GM12878 (cell line): ENCODE measurements around the gene BTG1. TPM values are rescaled to one million over a fixed set of nuclear protein-coding genes. Genes with fewer than 3 reads are reported as not detected.

Experiments
- ATAC-seq: fragments of 200-7000 bp; cut with Tn5 transposase; 3 replicates; pipeline ENCODE4 v1.9.1; 2020; ENCODE audit warnings: mild to moderate bottlenecking, moderate library complexity
- BruUV-seq: library from RNA; stranded (reverse); fragments of 400-500 nt; replicated peaks from 2 replicates; lab custom pipeline; 2021; lab: Mats Ljungman, UMichigan
- CTCF ChIA-PET: fragments of 300-600 bp; sonication (Branson Sonifier 250); formaldehyde crosslinking; extraction: SDS; loops from one replicate; lab custom pipeline; 2021; ENCODE audit warnings: inconsistent platforms; lab: Yijun Ruan, JAX
- POLR2A ChIA-PET: fragments of 350-600 bp; formaldehyde crosslinking; extraction: SDS; loops from one replicate; lab custom pipeline; 2021; ENCODE audit warnings: inconsistent platforms; lab: Charles Lee
- RAD21 ChIA-PET: fragments of 300-600 bp; sonication (Branson Sonifier 250); formaldehyde crosslinking; loops from one replicate; lab custom pipeline; 2023; ENCODE audit warnings: antibody characterized with exemption; ENCODE audit not compliant: unreplicated experiment; lab: Charles Lee
- SMC1A ChIA-PET: fragments of 300-600 bp; sonication (Branson Sonifier 250); formaldehyde crosslinking; loops from one replicate; lab custom pipeline; 2023; ENCODE audit not compliant: unreplicated experiment, uncharacterized antibody; lab: Charles Lee
- DNase-seq: peaks from one replicate; pipeline ENCODE4 v3.0.0-alpha.2; 2011; ENCODE audit warnings: low read depth, low spot score
- FAIRE-seq: peaks from 3 replicates; lab custom pipeline; 2011; peaks lifted over from hg19 to GRCh38; lab: Jason Lieb, UNC
- H2AFZ ChIP-seq: 2 replicates; pipeline ENCODE4 v1.6.0; 2011; ENCODE audit warnings: low read depth, low read length, control low read depth; ENCODE audit not compliant: control insufficient read depth
- H3K27ac ChIP-seq: 2 replicates; pipeline ENCODE4 v1.5.1; 2011; ENCODE audit warnings: control low read depth; ENCODE audit not compliant: control insufficient read depth, insufficient read depth
- H3K27me3 ChIP-seq, 2 experiments: replicated peaks in 1 of 2; 2 replicates each; pipeline versions ENCODE4 v1.6.0 to v1.6.1; 2011; ENCODE audit warnings: low read length in 1 of 2; ENCODE audit not compliant: control insufficient read depth in 2 of 2, insufficient read depth in 2 of 2
- H3K36me3 ChIP-seq, 2 experiments: 2 replicates each; pipeline ENCODE4 v1.5.1; 2011; ENCODE audit warnings: low read length in 1 of 2; ENCODE audit not compliant: control insufficient read depth in 2 of 2, insufficient read depth in 2 of 2
- H3K4me1 ChIP-seq: 2 replicates; pipeline ENCODE4 v1.6.1; 2011; ENCODE audit warnings: mild to moderate bottlenecking, low read length, moderate library complexity, mixed read lengths; ENCODE audit not compliant: control insufficient read depth, insufficient read depth
- H3K4me2 ChIP-seq: 2 replicates; pipeline ENCODE4 v1.6.0; 2011; ENCODE audit warnings: control low read depth; ENCODE audit not compliant: control insufficient read depth, insufficient read depth
- H3K4me3 ChIP-seq: fragments of 200-600 bp; sonication (generic); 2 replicates; pipeline ENCODE4 v1.5.1; 2016
- H3K79me2 ChIP-seq: 2 replicates; pipeline ENCODE4 v1.6.0; 2011; ENCODE audit warnings: low read length; ENCODE audit not compliant: control insufficient read depth, insufficient read depth
- H3K9ac ChIP-seq: 2 replicates; pipeline ENCODE4 v1.8.0; 2011; ENCODE audit warnings: low read length, control low read depth, mixed read lengths; ENCODE audit not compliant: control insufficient read depth, insufficient read depth
- H3K9me3 ChIP-seq: replicated peaks from 3 replicates; pipeline ENCODE4 v1.5.1; 2011; ENCODE audit warnings: mild to moderate bottlenecking, low read length; ENCODE audit not compliant: control insufficient read depth, insufficient read depth
- H4K20me1 ChIP-seq: 2 replicates; pipeline ENCODE4 v1.6.0; 2011; ENCODE audit not compliant: control insufficient read depth, insufficient read depth
- CEBPZ ChIP-seq: fragments of 150-350 bp; IDR thresholded peaks from 2 replicates; pipeline ENCODE4 v1.6.1; 2016; ENCODE audit warnings: low read depth, low read length
- EED ChIP-seq: sonication (generic); IDR thresholded peaks from 2 replicates; pipeline ENCODE4 v1.6.1; 2016; ENCODE audit warnings: antibody characterized with exemption, low read depth
- FOXK2 ChIP-seq: fragments of 450-650 bp; IDR thresholded peaks from 2 replicates; pipeline ENCODE4 v1.6.1; 2017; ENCODE audit warnings: mild to moderate bottlenecking, moderate library complexity
- IKZF1 ChIP-seq: fragments of 450-650 bp; conservative IDR thresholded peaks from 2 replicates; pipeline ENCODE4 v1.6.1; 2017; ENCODE audit warnings: antibody characterized with exemption, mild to moderate bottlenecking
- MYB ChIP-seq: fragments of 150-350 bp; IDR thresholded peaks from 2 replicates; pipeline ENCODE4 v1.6.1; 2014; ENCODE audit warnings: mild to moderate bottlenecking, low read depth, low read length, borderline replicate concordance
- PRDM15 ChIP-seq: fragments of 450-650 bp; formaldehyde crosslinking; IDR thresholded peaks from 2 replicates; pipeline ENCODE4 v1.4.0; 2020; ENCODE audit warnings: mild to moderate bottlenecking, moderate library complexity
- WGBS: methylation state at CpG from one replicate; pipeline ENCODE4 v1.1.6; 2016; ENCODE audit warnings: low lambda C conversion rate; ENCODE audit not compliant: insufficient replicate concordance, insufficient coverage; ENCODE audit errors: missing lambda C conversion rate; 5-methylcytosine and 5-hydroxymethylcytosine counted together
- in situ Hi-C: fragments of 300-500 bp; cut with MboI; formaldehyde crosslinking; loops from 9 replicates; pipeline ENCODE4 v1.14.3; 2018; ENCODE audit warnings: mixed read lengths
- intact Hi-C: fragments of 100-400 bp; cut with micrococcal nuclease; formaldehyde crosslinking; loops from one replicate; pipeline ENCODE4 v1.14.2; 2022; ENCODE audit not compliant: unreplicated experiment
- polyA plus RNA-seq, 11 experiments: library from polyadenylated mRNA; depleted of rRNA in 4 of 11; unstranded in 6 of 11; stranded (reverse) in 5 of 11; fragments of >200 nt; fragmentation: Nextera tagmentation in 4 of 11; fragmentation: Illumina TruSeq in 1 of 11; extraction: Ambion mirVana in 4 of 11; extraction: Trizol in 1 of 11; gene quantifications; 1 replicate in 1 of 11; 2 replicates in 10 of 11; pipeline versions ENCODE4 v1.2.1 to v1.2.3, GENCODE V29; 2011 to 2016; ENCODE audit warnings: inconsistent platforms in 2 of 11, missing spikeins in 2 of 11, low read depth in 1 of 11
- total RNA-seq, 4 experiments: library from RNA; depleted of rRNA in 3 of 4; stranded (reverse); fragments of >200 nt in 3 of 4; fragmentation: Illumina TruSeq in 1 of 4; extraction: Trizol in 1 of 4; gene quantifications; 2 replicates each; pipeline versions ENCODE4 v1.2.1 to v1.2.3, GENCODE V29; 2013 to 2021

Gene BTG1
- total and polyA plus RNA-seq, 10 of the 15 experiments (the other 5 are each of a cell fraction or from before 2014, with no cell fraction given): 23.7 to 194 (median 56.4) TPM

GRCh38 chr12:92162079-92162478 lies 16.4 kb upstream of the BTG1 start:
- RAD21 ChIA-PET: interaction anchor here (0.7 to 2.8 kb wide), 3 partner anchors 11 to 16 kb away, joined by 3 to 11 read pairs (median 5); partner anchors contain the start of gene BTG1
- TF ChIP-seq IKZF1 (no peak), EED (no peak), FOXK2 (no peak), PRDM15 (CRISPR knock-in tag) (no peak), MYB (no peak), CEBPZ (no peak)
- no peaks in the 10 kb centered on the region for H3K36me3 ChIP-seq
- H3K27ac ChIP-seq: no peak overlapping the region
- POLR2A ChIA-PET: interaction anchor here (0.5 to 19.5 kb wide), 3 partner anchors 10 to 116 kb away, joined by 3 to 222 read pairs (median 16); partner anchors contain the start of gene BTG1
- H3K9ac ChIP-seq: no peak overlapping the region
- peaks cover 16% of the 10 kb centered on the region for H3K4me1 ChIP-seq
- H3K27me3 ChIP-seq: no peaks in the 10 kb centered on the region
- no peak for FAIRE-seq
- BruUV-seq: no TSS peak
- H3K4me2 ChIP-seq: no peak overlapping the region
- 93% methylated on average over 1 of the region's 1 CpG for WGBS
- CTCF ChIA-PET: interaction anchor here (1.3 to 2.5 kb wide), 2 partner anchors 9 to 10 kb away, joined by 4 to 10 read pairs; no protein-coding TSS in a partner anchor
- no peak for DNase-seq
- no peak for ATAC-seq
- H3K4me3 ChIP-seq: no peak overlapping the region
- no peaks in the 10 kb centered on the region for H4K20me1 ChIP-seq
- intact Hi-C loops: no loop called here
- in situ Hi-C loops: no loop called here
- no peaks in the 10 kb centered on the region for H3K9me3 ChIP-seq
- no peaks in the 10 kb centered on the region for H3K79me2 ChIP-seq
- no peak overlapping the region for H2AFZ ChIP-seq
- SMC1A ChIA-PET: interaction anchor here (0.8 to 11.0 kb wide), 9 partner anchors 11 to 304 kb away, joined by 3 to 120 read pairs (median 3); partner anchors contain the start of gene BTG1
